Chondrocyte (in vitro differentiated cells): ENCODE measurements around the gene TOP3B. TPM values are rescaled to one million over a fixed set of nuclear protein-coding genes. Genes with fewer than 3 reads are reported as not detected.

Source experiments
- DNase-seq: peaks from one replicate; pipeline ENCODE4 v3.0.0; 2021; ENCODE audit warnings: mixed read lengths, low spot score
- H3K27ac Mint-ChIP-seq: one replicate; pipeline ENCODE4 v1.8.0; 2021; ENCODE audit warnings: mild to moderate bottlenecking, moderate library complexity, mixed read lengths; ENCODE audit not compliant: unreplicated experiment
- H3K27me3 Mint-ChIP-seq: 2 replicates; pipeline ENCODE4 v1.8.0; 2021; ENCODE audit warnings: low read depth, mixed read lengths
- H3K36me3 Mint-ChIP-seq: 2 replicates; pipeline ENCODE4 v1.8.0; 2021; ENCODE audit warnings: low read depth, mixed read lengths
- H3K4me1 Mint-ChIP-seq: 2 replicates; pipeline ENCODE4 v1.8.0; 2021; ENCODE audit warnings: low read depth, mild to moderate bottlenecking, mixed read lengths
- H3K4me3 Mint-ChIP-seq: one replicate; pipeline ENCODE4 v1.8.0; 2021; ENCODE audit warnings: mild to moderate bottlenecking, moderate library complexity, mixed read lengths; ENCODE audit not compliant: unreplicated experiment
- H3K9me3 Mint-ChIP-seq: 2 replicates; pipeline ENCODE4 v1.8.0; 2021; ENCODE audit warnings: low read depth, mixed read lengths
- CTCF ChIP-seq: fragments of 200-600 bp; sonication (generic); IDR thresholded peaks from 2 replicates; pipeline ENCODE4 v1.5.0; 2021; ENCODE audit warnings: antibody characterized with exemption, mild to moderate bottlenecking, moderate library complexity
- total RNA-seq: library from RNA; stranded (reverse); gene quantifications from 3 replicates; pipeline ENCODE4 v1.2.1, GENCODE V29; 2021

The TOP3B gene
- total RNA-seq, 1 donor from 2014 or later, result 25.8 TPM

GRCh38 chr22:21945453-21946261 is 36.9 kb downstream of the TOP3B start:
- Mint-ChIP-seq H3K27ac (peak overlapping the region; percentile 12), H3K27me3 (no peaks in the 10 kb centered on the region), H3K4me3 (no peak overlapping the region), H3K4me1 (peaks cover 34% of the 10 kb centered on the region), H3K36me3 (peaks cover 6% of the 10 kb centered on the region), H3K9me3 (no peaks in the 10 kb centered on the region)
- DNase-seq, result no peak
- no peak for TF ChIP-seq CTCF

GRCh38 chr22:21944871-21945270 is 37.7 kb downstream of the TOP3B start:
- Mint-ChIP-seq H3K27ac (no peak overlapping the region), H3K4me3 (no peak overlapping the region), H3K4me1 (peaks cover 42% of the 10 kb centered on the region), H3K27me3 (no peaks in the 10 kb centered on the region), H3K36me3 (peaks cover 6% of the 10 kb centered on the region), H3K9me3 (no peaks in the 10 kb centered on the region)
- no peak for TF ChIP-seq CTCF
- DNase-seq, result no peak

GRCh38 chr22:21943571-21944448 is 38.8 kb downstream of the TOP3B start:
- Mint-ChIP-seq H3K4me1 (peaks cover 49% of the 10 kb centered on the region), H3K4me3 (no peak overlapping the region), H3K27ac (no peak overlapping the region), H3K27me3 (no peaks in the 10 kb centered on the region), H3K36me3 (peaks cover 8% of the 10 kb centered on the region), H3K9me3 (no peaks in the 10 kb centered on the region)
- DNase-seq, result no peak
- TF ChIP-seq CTCF, result no peak

- H3K36me3 Mint-ChIP-seq, result peaks cover 8% of the 10 kb centered on the region
- H3K9me3 Mint-ChIP-seq, result no peaks in the 10 kb centered on the region
- no peaks in the 10 kb centered on the region for H3K27me3 Mint-ChIP-seq
- peaks cover 56% of the 10 kb centered on the region for H3K4me1 Mint-ChIP-seq
- H3K27ac Mint-ChIP-seq, result peak overlapping the region; percentile 93
- H3K4me3 Mint-ChIP-seq, result no peak overlapping the region
- no peak for DNase-seq
- no peak for TF ChIP-seq CTCF
Measured at GRCh38 chr22:21942407-21943343, 39.9 kb downstream of the TOP3B start.
